Renal pelvis (tissue), 4 donors: ENCODE data around the gene RPS27. TPM values are rescaled to one million over a fixed set of nuclear protein-coding genes. Genes with fewer than 3 reads are reported as not detected.

Source experiments
- DNase-seq: peaks from one replicate; pipeline ENCODE4 v3.0.0-alpha.2; 2013
- polyA plus RNA-seq, 3 donors: library from polyadenylated mRNA; unstranded; fragments of 120-200 nt; gene quantifications; one replicate each; pipeline ENCODE4 v1.2.1, GENCODE V29; 2013; ENCODE audit not compliant: insufficient read length in 3 of 3

The RPS27 gene
- polyA plus RNA-seq, 3 donors, result 2,710 to 3,426 (median 2,811) TPM

- no peak for DNase-seq
Measured at GRCh38 chr1:153953859-153954365, 36.6 kb upstream of the RPS27 start.

DNA sequence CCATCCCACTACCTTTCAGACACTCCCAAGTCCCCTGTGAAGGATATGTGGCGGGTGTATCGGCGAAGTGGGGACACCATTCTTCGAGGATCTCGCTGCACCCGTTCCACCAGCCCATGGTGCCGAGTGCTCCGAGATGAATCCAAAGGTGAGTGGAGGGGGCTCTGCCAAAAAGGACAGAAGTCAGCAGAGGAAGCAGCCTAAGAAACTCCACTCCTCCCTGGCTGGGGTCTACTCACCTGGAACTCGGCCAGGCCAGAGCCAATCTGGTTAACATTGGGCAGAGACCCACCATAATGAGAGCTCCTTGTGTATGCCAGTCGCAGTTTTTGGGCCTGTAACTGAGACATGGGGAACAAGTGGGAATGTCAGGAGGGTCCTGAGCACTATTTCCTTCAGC, 35.7 kb upstream of the RPS27 start:
- no peak for DNase-seq

- no peak for DNase-seq
Measured at GRCh38 chr1:153956997-153957715, 33.4 kb upstream of the RPS27 start.

DNA sequence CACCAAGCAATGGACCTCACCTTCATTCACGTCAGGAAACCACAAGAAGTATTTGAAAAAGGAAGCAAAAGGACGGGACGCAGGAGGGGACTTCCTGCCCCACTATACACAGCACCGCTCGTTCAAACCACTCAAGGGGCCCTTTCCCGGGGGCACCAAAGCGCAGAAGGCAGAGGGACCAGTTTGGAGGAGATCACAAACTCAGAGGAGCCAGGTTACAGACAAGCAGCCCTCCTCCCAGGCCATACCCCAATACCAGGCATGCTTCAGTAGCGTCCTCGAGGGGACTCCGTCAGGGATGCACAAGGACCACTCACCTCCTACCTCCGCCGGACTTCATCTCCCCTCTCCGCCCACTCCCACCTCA, 32.8 kb upstream of the RPS27 start:
- no peak for DNase-seq

DNA sequence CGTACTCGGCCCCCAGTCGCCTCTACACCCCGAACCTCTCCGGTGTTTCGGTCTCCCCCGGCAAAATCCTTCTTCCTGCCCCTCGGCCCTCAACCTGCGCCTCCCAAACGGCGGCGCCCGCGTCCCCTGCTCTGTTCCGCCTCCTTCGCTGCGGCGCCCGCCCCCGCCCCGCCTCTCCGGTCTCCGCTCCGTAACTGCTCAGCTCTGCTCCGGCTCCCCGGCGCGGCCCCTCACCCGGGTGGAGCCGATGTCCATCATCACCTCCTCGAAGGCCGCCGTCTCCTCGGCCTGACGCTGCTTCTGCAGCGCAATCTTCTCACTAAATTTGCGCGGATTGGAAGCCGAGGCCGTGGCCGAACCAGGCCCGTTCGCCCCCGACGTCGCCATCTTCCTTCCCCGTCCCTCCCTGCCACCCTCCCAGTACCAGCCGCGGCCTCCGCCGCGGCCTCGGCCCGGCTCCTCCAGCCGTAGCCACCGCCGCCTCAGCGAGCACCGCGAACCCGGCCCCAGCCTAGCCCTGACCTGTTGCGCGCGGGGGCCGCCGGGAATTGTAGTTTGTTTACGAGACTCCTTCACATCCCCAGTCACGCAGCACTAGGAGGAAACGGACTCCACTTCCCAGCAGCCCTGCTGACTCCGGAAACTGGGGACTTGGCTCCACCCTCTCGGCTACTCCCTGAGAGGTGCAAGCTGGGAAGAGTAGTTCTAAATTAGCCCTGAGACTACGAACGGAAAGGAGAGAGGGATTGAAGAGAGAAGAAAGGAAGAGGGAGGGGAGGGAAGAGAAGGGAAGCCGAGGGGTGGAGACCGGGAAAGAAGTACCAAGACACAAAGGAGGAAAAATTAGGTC, 32.2 kb upstream of the RPS27 start, which contains the start of gene CRTC2:
Gene CRTC2, minus strand, starts transcription at position 502 of the 850 bp plus-strand sequence. Its CDS starts 115 bp downstream, at position 387.
- DNase-seq, result peak; percentile 99

DNA sequence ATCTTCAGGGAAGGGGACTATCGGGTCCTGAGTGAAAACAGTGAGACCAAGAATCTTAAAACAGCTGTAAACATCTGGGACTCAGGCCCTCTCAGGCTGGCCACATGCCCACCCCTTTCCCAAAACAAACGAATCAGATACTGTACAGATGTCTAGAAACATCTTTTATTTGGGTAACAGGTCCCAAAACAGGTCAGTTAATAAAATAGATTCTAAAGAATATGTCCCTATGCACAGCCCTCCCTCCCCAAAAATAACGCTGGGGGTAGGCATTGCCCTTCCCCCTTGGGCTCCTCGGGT, 31.7 kb upstream of the RPS27 start:
- DNase-seq, result no peak

DNA sequence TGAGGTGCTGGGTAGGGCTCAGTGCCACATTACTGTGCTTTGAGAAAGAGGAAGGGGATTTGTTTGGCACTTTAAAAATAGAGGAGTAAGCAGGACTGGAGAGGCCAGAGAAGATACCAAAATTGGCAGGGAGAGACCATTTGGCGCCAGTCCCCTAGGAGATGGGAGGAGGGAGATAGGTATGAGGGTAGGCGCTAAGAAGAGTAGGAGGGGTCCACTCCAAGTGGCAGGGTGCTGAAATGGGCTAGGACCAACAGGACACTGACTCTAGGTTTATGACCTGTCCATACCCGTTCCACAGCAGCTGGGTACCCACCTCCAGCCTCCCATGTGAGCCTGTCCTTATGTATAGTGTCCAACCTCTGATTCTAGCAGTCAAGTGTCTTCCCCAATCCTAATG, 31.1 kb upstream of the RPS27 start:
- DNase-seq, result no peak

GRCh38 chr1:153960206-153960605, 30.4 kb upstream of the RPS27 start:
- DNase-seq, result no peak

GRCh38 chr1:153961421-153961820, 29.1 kb upstream of the RPS27 start:
- DNase-seq, result no peak

DNA sequence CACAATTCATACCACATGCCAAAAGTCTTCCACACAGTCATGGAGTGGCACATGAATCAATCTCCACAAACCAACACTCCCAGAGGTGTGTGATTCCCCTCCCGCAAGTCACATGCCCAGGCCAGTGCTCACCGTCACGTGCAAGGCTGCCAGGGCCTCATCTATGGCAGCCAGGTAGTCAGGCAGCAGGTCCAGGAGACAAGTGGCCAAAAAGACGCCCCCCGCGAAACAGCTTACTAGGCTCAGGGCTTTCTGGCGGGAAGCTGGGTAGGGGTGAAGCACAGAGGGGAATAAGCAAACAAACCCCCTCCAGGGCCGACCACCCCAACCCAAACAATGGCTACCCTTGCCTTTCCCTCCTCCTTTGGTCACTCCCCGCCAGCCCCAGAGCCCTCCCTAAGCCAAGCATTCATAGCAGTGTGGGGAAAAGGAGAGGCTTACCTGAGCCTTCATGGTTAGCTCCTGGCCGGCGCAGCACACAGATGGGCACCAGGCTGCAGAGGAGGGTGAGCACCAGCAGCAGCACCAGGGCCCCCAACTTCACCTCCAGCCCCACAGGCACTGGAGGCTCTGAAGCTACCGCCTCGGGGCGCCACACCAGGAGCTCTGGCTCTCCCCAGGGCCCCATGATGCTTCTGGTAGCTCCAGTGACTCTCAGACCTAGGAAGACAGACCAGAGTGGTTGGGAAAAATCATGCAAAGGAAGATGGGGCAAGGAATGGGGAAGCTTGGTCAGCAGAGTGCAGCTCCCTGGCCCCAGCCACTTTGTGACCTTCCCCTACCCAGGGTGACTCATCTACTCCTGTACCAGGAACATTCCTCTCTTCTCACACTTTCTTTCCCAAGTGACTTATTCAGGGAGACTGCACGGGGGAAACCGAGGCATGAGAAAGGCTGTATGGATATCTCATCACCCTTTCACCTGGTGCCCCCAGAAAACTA, 28.2 kb upstream of the RPS27 start:
- DNase-seq, result no peak

DNA sequence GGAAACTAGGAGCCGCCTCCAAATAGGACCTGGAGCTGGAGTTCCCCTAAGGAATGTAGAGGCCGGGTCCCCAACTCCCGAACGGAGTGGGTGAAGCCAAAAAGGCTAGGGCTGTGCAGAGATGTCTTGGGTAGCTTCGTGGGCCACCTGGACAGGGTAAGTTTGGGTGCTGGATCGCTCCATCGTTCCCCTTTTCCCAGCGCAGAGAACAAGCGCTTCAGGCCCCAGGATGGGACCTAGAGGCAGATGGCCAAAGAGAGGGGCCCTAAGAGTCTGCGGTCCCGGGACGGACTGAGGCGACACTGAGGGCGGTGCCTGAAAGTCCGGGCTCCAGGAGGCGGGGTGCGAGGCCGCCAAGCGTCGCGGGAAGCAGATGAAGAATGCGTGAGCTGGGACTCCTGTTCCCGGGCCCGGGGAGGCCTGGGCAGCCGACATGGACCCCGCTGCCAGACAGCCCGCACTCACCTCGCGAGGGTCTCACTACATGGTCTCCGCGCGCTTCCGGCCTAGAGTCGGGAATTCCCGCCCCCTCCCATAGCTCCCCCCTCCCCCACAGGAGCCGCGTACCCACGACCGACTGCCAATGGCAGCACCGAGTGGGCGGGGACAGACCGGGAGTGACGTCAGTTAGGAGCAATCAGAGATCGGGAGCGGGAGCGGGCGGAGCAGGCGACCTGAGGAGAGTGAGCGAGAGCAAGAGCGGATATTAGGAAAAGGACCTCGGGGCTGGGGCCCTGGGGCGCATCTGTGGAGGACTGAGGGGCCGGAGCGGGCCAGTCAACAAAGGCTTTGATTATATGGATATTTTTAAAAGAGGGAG, 27.3 kb upstream of the RPS27 start, which contains the start of gene SLC39A1:
Gene SLC39A1, minus strand, starts transcription at position 508 of the 820 bp plus-strand sequence. CDS start 822 bp downstream, outside the sequence.
- peak; percentile 98 for DNase-seq

- DNase-seq, result no peak
Measured at GRCh38 chr1:153963850-153964331, 26.7 kb upstream of the RPS27 start.

DNA sequence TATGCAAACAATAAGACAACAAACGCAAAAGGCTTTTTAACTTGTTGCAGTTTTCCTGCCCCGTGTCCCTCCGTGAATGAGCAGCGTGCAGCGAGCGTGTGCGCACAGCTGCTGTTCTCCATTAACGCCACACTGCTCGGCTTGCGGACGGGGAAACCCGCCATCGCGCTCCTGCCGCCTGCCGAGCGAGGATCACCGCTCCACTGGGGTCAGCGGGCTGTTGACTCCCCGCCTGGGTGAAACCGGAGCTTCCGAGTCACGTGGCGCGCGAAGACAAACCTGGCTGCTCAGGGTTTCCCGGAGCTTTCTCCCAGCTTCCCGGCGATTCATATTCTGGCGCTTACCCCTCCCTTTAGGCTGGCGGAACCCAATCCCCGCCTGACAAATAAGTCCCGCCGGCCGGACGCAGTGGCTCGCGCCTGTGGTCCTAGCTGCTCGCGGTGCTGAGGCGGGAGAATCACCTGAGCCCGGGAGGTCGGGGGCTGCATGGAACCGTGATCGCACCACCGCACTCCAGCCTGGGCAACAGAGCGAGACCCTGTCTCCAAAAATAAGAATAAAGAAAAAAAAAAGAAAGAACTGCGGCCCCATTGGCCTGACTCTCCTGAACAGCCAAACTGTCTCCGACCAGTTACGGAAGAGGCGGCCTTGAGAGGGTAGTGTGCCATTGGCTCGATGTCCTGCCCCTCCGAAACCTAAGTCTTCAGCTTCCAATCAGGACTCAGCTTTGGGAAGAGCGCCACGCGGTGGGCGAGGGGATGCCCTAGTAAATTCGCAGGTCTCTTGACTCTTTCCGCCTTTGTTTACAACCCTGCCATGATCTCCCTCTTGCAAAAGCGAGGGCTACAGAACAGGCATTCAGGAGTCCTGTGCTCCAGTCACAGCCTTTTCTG, 23.2 kb upstream of the RPS27 start, which contains the start of gene CREB3L4:
Gene CREB3L4, plus strand, starts transcription at position 796 of the 893 bp plus-strand sequence. CDS start 624 bp downstream, outside the sequence.
- peak; percentile 98 for DNase-seq

DNA sequence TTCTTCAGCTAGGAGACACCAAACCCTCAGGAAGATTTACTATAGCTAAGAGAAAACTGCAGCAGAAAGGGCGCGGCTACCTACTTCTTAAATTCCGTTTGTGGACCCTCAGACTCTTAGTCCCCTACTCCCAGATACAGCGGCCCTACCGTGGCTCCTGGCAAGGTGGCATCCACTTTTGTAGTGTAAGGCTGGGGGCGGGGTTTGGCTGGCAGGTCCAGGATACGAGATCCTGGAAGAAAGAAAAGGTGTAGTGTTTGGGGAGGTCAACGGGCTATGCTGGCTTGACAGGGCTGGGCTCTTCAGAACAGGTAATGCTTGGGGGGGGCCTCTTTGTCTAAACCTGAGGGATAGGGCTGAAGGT, 22.6 kb upstream of the RPS27 start:
- no peak for DNase-seq

DNA sequence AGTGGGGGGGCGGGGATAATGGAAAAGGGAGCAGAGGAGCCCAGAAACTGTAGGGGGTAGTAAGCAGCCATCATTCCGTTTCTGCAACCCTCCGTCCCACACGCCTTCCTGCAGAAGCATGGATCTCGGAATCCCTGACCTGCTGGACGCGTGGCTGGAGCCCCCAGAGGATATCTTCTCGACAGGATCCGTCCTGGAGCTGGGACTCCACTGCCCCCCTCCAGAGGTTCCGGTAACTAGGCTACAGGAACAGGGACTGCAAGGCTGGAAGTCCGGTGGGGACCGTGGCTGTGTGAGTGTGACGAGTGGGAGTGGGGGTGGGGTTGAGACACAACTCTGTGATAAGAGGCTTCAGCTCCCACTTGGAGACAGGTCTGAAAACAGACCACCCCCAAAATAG, 22.2 kb upstream of the RPS27 start:
- no peak for DNase-seq

- DNase-seq, result no peak
Measured at GRCh38 chr1:153968972-153969371, 21.6 kb upstream of the RPS27 start.

DNA sequence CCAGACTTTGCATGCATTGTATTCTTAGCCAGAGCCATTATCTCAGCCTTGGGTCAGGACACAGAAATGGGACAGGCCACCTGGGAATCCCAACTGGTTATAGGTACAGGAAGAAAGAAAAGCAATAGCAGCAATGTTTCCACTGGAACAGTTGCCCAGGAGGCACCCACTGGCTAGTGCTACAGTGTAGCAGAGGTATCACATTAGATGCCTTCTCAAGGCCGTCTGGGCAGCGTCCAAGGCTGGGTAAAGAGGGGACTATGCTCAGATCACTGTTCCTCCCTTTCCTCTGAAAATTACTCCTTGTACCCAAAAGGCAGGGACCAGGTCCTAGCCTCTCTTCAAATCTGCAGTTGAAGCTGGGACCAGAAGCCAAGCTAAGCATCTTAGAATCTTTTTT, 20.2 kb upstream of the RPS27 start:
- DNase-seq, result no peak

DNA sequence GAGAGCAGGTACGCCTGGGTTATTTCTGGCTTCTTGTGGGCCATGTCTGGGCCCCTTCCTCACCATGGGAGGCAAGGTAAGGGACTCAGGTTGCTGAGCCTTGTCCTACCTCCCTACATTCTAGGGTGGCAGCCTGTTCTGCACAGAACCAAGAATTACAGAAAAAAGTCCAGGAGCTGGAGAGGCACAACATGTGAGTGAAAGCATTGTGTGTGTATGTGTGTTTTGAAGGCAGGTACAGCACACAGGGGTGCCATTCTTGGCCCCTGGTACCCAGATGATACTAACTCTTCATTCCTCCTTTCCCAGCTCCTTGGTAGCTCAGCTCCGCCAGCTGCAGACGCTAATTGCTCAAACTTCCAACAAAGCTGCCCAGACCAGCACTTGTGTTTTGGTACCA, 17.5 kb upstream of the RPS27 start:
- DNase-seq, result no peak

DNA sequence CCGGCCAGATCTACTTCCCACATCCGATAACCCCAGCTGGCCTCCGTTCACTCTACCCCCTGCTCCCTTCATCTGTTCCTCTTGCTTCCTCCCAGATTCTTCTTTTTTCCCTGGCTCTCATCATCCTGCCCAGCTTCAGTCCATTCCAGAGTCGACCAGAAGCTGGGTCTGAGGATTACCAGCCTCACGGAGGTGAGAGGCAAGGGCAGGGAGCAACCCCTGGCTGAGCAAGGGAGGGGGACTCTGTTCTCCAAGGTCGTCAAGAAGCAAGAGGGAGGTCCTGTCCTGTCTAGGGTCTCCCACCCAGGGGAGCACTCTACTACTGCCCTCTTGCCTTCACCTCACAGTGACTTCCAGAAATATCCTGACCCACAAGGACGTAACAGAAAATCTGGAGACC, 17.0 kb upstream of the RPS27 start:
- DNase-seq, result no peak

DNA sequence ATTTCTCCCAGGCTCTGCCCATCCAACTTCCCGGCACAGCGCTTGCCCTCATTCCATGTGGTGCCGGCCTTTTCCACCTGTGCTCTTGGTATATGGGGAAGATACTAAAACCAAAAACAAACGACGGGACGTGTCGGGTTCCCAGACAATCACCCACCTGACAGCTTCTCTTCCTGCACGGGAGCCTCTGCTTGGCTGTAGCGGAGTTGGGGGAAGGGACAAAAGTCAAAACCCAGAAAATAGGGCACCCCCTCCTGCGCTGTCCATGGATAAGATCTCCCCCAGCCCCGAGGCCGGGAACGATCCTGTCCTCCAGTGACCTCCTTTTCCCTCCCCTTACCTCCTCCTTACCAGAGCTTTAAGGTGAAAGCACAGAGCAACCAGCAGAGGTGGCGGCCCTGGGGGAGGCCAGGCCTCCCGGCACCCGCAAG, 13.7 kb upstream of the RPS27 start:
- no peak for DNase-seq
